A549 (cell line): ENCODE results near the gene SYTL1. TPM values are rescaled to one million over a fixed set of nuclear protein-coding genes. Genes with fewer than 3 reads are reported as not detected.

ENCODE experiments used
- ATAC-seq, 2 experiments: fragments of 200-7000 bp in 1 of 2; fragments of >200 bp in 1 of 2; cut with Nextera tagmentation in 1 of 2; cut with Tn5 transposase in 1 of 2; 3 replicates each; pipeline versions ENCODE4 v1.8.0 to v1.9.1; 2018 to 2020; ENCODE audit warnings: mild to moderate bottlenecking in 1 of 2, moderate library complexity in 1 of 2
- CTCF ChIA-PET: fragments of 300-600 bp; sonication (Branson Sonifier 250); formaldehyde crosslinking; extraction: SDS; loops from one replicate; lab custom pipeline; 2021; ENCODE audit warnings: antibody characterized with exemption, inconsistent platforms; lab: Yijun Ruan, JAX
- POLR2A ChIA-PET: fragments of 350-600 bp; formaldehyde crosslinking; extraction: SDS; loops from one replicate; lab custom pipeline; 2021; ENCODE audit warnings: antibody characterized with exemption, inconsistent platforms; lab: Yijun Ruan, JAX
- DNase-seq, 2 experiments: peaks; one replicate each; pipeline versions ENCODE4 v3.0.0 to v3.0.0-alpha.2; 2011 to 2016; ENCODE audit warnings: low read depth in 1 of 2, low spot score in 1 of 2
- FAIRE-seq: peaks from 2 replicates; lab custom pipeline; 2011; peaks lifted over from hg19 to GRCh38; lab: Jason Lieb, UNC
- H3K27ac ChIP-seq, 2 experiments: fragments of >200 bp; sonication (Bioruptor Twin); formaldehyde crosslinking; 3 replicates each; pipeline ENCODE4 v1.5.1; 2016 to 2017
- H3K4me1 ChIP-seq: fragments of >200 bp; sonication (Bioruptor Twin); formaldehyde crosslinking; 3 replicates; pipeline ENCODE4 v1.6.1; 2016
- H3K4me2 ChIP-seq: fragments of >200 bp; sonication (Bioruptor Twin); formaldehyde crosslinking; 3 replicates; pipeline ENCODE4 v1.6.1; 2016
- H3K4me3 ChIP-seq: fragments of >200 bp; sonication (Bioruptor Twin); formaldehyde crosslinking; 3 replicates; pipeline ENCODE4 v1.5.1; 2016
- H3K9me3 ChIP-seq: fragments of >200 bp; sonication (Bioruptor Twin); formaldehyde crosslinking; 3 replicates; pipeline ENCODE4 v1.6.1; 2016
- ATOH8 ChIP-seq: fragments of 250-450 bp; sonication (Bioruptor Pico); IDR thresholded peaks from 2 replicates; pipeline ENCODE4 v1.5.0; 2020; ENCODE audit warnings: low read depth, mild to moderate bottlenecking, moderate library complexity
- BHLHE40 ChIP-seq: IDR thresholded peaks from 2 replicates; pipeline ENCODE4 v1.6.1; 2012; ENCODE audit warnings: low read depth, low read length, inconsistent platforms
- CHD2 ChIP-seq: fragments of 150-350 bp; IDR thresholded peaks from 2 replicates; pipeline ENCODE4 v1.6.1; 2014; ENCODE audit warnings: low read length; ENCODE audit not compliant: partially characterized antibody
- CHD4 ChIP-seq: fragments of 200-600 bp; sonication (generic); IDR thresholded peaks from 2 replicates; pipeline ENCODE4 v1.6.1; 2016; ENCODE audit warnings: antibody characterized with exemption, mild to moderate bottlenecking, borderline replicate concordance
- EHMT2 ChIP-seq: fragments of 200-600 bp; sonication (generic); IDR thresholded peaks from 2 replicates; pipeline ENCODE4 v1.6.1; 2016; ENCODE audit warnings: antibody characterized with exemption, low read depth, mild to moderate bottlenecking, moderate library complexity
- ESRRA ChIP-seq: fragments of 150-350 bp; IDR thresholded peaks from 2 replicates; pipeline ENCODE4 v1.6.1; 2014; ENCODE audit warnings: mild to moderate bottlenecking, low read length, borderline replicate concordance
- FOSB ChIP-seq: fragments of 250-450 bp; sonication (Bioruptor Pico); IDR thresholded peaks from 2 replicates; pipeline ENCODE4 v1.5.0; 2020; ENCODE audit warnings: mild to moderate bottlenecking, moderate library complexity
- FOSL2 ChIP-seq, 2 experiments: fragments of 450-650 bp in 1 of 2; fragments of >200 bp in 1 of 2; sonication (Bioruptor Twin) in 1 of 2; formaldehyde crosslinking; IDR thresholded peaks; 2 replicates each; pipeline versions ENCODE4 v1.5.0 to v1.6.1; 2016 to 2020; ENCODE audit warnings: mild to moderate bottlenecking in 1 of 2, moderate library complexity in 1 of 2
- FOXS1 ChIP-seq: fragments of 250-450 bp; sonication (Bioruptor Pico); IDR thresholded peaks from 2 replicates; pipeline ENCODE4 v1.5.0; 2020; ENCODE audit warnings: mild to moderate bottlenecking, moderate library complexity
- HDAC2 ChIP-seq: fragments of 200-600 bp; sonication (generic); IDR thresholded peaks from 2 replicates; pipeline ENCODE4 v1.6.1; 2016
- HOXB13 ChIP-seq: fragments of 250-450 bp; sonication (Bioruptor Pico); IDR thresholded peaks from 2 replicates; pipeline ENCODE4 v1.5.0; 2020; ENCODE audit warnings: low read depth, mild to moderate bottlenecking, moderate library complexity
- HOXB5 ChIP-seq: fragments of 250-450 bp; sonication (Bioruptor Pico); IDR thresholded peaks from 2 replicates; pipeline ENCODE4 v1.5.0; 2020; ENCODE audit warnings: mild to moderate bottlenecking, moderate library complexity
- JUNB ChIP-seq: fragments of >200 bp; sonication (Bioruptor Twin); formaldehyde crosslinking; IDR thresholded peaks from 2 replicates; pipeline ENCODE4 v1.6.1; 2016
- KDM1A ChIP-seq: fragments of 200-600 bp; sonication (generic); IDR thresholded peaks from 2 replicates; pipeline ENCODE4 v1.6.1; 2016; ENCODE audit warnings: low read depth, mild to moderate bottlenecking
- KDM5A ChIP-seq: fragments of 200-600 bp; sonication (generic); IDR thresholded peaks from 2 replicates; pipeline ENCODE4 v1.6.1; 2016; ENCODE audit warnings: antibody characterized with exemption, mild to moderate bottlenecking
- MAFK ChIP-seq: fragments of 450-650 bp; IDR thresholded peaks from 2 replicates; pipeline ENCODE4 v1.6.1; 2014; ENCODE audit not compliant: partially characterized antibody
- NFE2L2 ChIP-seq: fragments of 150-350 bp; conservative IDR thresholded peaks from 2 replicates; pipeline ENCODE4 v1.6.1; 2014; ENCODE audit warnings: low read length
- NPAS2 ChIP-seq: fragments of 250-450 bp; sonication (Bioruptor Pico); IDR thresholded peaks from 2 replicates; pipeline ENCODE4 v1.8.0; 2022; ENCODE audit warnings: mild to moderate bottlenecking, moderate library complexity, borderline replicate concordance
- NR3C1 ChIP-seq: fragments of >200 bp; sonication (Bioruptor Twin); formaldehyde crosslinking; IDR thresholded peaks from 3 replicates; pipeline ENCODE4 v1.6.1; 2017
- PBX3 ChIP-seq: IDR thresholded peaks from 2 replicates; pipeline ENCODE4 v1.6.1; 2012
- PHF8 ChIP-seq: fragments of 200-600 bp; sonication (generic); IDR thresholded peaks from 2 replicates; pipeline ENCODE4 v1.6.1; 2016; ENCODE audit warnings: low read depth, mild to moderate bottlenecking, antibody characterized with exemption, moderate library complexity, borderline replicate concordance
- POLR2A ChIP-seq: IDR thresholded peaks from 2 replicates; pipeline ENCODE4 v1.6.1; 2012; ENCODE audit warnings: mild to moderate bottlenecking, low read length
- RARB ChIP-seq: fragments of 250-450 bp; sonication (Bioruptor Pico); IDR thresholded peaks from 2 replicates; pipeline ENCODE4 v1.8.0; 2021; ENCODE audit warnings: mild to moderate bottlenecking, moderate library complexity
- RCOR1 ChIP-seq: fragments of 150-350 bp; IDR thresholded peaks from 2 replicates; pipeline ENCODE4 v1.6.1; 2014; ENCODE audit warnings: antibody characterized with exemption, low read length, low read depth
- RNF2 ChIP-seq: fragments of 200-600 bp; sonication (generic); IDR thresholded peaks from 2 replicates; pipeline ENCODE4 v1.6.1; 2016; ENCODE audit warnings: low read depth, mild to moderate bottlenecking, antibody characterized with exemption, moderate library complexity, borderline replicate concordance
- SMC3 ChIP-seq: fragments of >200 bp; sonication (Bioruptor Twin); formaldehyde crosslinking; IDR thresholded peaks from 3 replicates; pipeline ENCODE4 v1.6.1; 2018; ENCODE audit warnings: inconsistent platforms
- SREBF2 ChIP-seq: fragments of 450-650 bp; IDR thresholded peaks from 2 replicates; pipeline ENCODE4 v1.6.1; 2014; ENCODE audit warnings: mild to moderate bottlenecking, moderate library complexity
- TP53 ChIP-seq: fragments of 250-450 bp; sonication (Bioruptor Pico); IDR thresholded peaks from 2 replicates; pipeline ENCODE4 v1.5.0; 2021; ENCODE audit warnings: mild to moderate bottlenecking, moderate library complexity
- USF2 ChIP-seq: fragments of 450-650 bp; IDR thresholded peaks from 2 replicates; pipeline ENCODE4 v1.6.1; 2014; ENCODE audit warnings: antibody characterized with exemption
- ZC3H11A ChIP-seq: fragments of 450-650 bp; IDR thresholded peaks from 2 replicates; pipeline ENCODE4 v1.6.1; 2014; ENCODE audit warnings: antibody characterized with exemption, mild to moderate bottlenecking
- ZFP36 ChIP-seq: fragments of 450-650 bp; IDR thresholded peaks from 2 replicates; pipeline ENCODE4 v1.6.1; 2014; ENCODE audit warnings: borderline replicate concordance; ENCODE audit not compliant: partially characterized antibody
- ZSCAN20 ChIP-seq: fragments of 250-450 bp; sonication (Bioruptor Pico); IDR thresholded peaks from 2 replicates; pipeline ENCODE4 v1.8.0; 2022; ENCODE audit warnings: mild to moderate bottlenecking, moderate library complexity
- WGBS: methylation state at CpG from one replicate; pipeline ENCODE4 v1.1.6; 2017; ENCODE audit errors: missing lambda C conversion rate; 5-methylcytosine and 5-hydroxymethylcytosine counted together
- polyA plus RNA-seq, 4 experiments: library from polyadenylated mRNA; depleted of rRNA in 3 of 4; stranded (reverse); fragments of >200 nt; fragmentation: RNase III in 1 of 4; extraction: RNeasy Plus Mini Kit Qiagen cat#74134 plus additional on column Dnase treatment in 1 of 4; gene quantifications; 2 replicates in 3 of 4; 3 replicates in 1 of 4; pipeline ENCODE4 v1.2.3, GENCODE V29; 2011 to 2017

Gene SYTL1
- polyA plus RNA-seq, 2 of the 4 experiments (the other 2 are of a cell fraction), result 0.76 to 0.80 TPM

GRCh38 chr1:27302612-27303011, 39.2 kb upstream of the SYTL1 start (continued):
- TF ChIP-seq ZC3H11A (no peak), RARB (CRISPR knock-in tag) (no peak), ESRRA (no peak), MAFK (no peak), NR3C1 (no peak)
- TF ChIP-seq, all 56 proteins: peak for 0

- Histone ChIP-seq H3K4me2 (no peak overlapping the region), H3K4me3 (no peak overlapping the region), H3K9me3 (no peaks in the 10 kb centered on the region), H3K27ac (no peak overlapping the region), H3K4me1 (peaks cover 22% of the 10 kb centered on the region)
- ATAC-seq, result no peak
- CTCF ChIA-PET, result interaction anchor here (1.6 to 10.6 kb wide), 4 partner anchors 30 to 304 kb away, joined by 3 to 215 read pairs (median 118); partner anchors contain the start of genes AHDC1, CD164L2 and GPR3
- POLR2A ChIA-PET, result no interaction called here
- TF ChIP-seq RNF2 (no peak), CHD2 (no peak), KDM5A (no peak), BHLHE40 (no peak), EHMT2 (no peak), FOXS1 (CRISPR knock-in tag) (no peak), ATOH8 (CRISPR knock-in tag) (no peak), CHD4 (no peak), RARB (CRISPR knock-in tag) (no peak), ZSCAN20 (CRISPR knock-in tag) (no peak), FOSL2 (IDR thresholded peaks at IDR 0.05) (no peak), FOSL2 (CRISPR knock-in tag; IDR thresholded peaks at IDR 0.05) (no peak), USF2 (no peak), KDM1A (no peak), HOXB13 (CRISPR knock-in tag) (no peak)
- WGBS, result 92% methylated on average over 14 of the region's 15 CpGs
- FAIRE-seq, result no peak
- no peak for DNase-seq
These were observed 38.3 kb upstream of the SYTL1 start for GRCh38 chr1:27303509-27303908.

- no peak for FAIRE-seq
- no peaks in the 10 kb centered on the region for H3K4me1 ChIP-seq
These were observed 35.8 kb upstream of the SYTL1 start for GRCh38 chr1:27306071-27306470.

More at GRCh38 chr1:27306071-27306470, 35.8 kb upstream of the SYTL1 start:
- ATAC-seq (no peak), DNase-seq (no peak)
- H3K4me3 ChIP-seq, result no peak overlapping the region
- ChIA-PET CTCF (interaction anchor here (1.0 to 3.0 kb wide), 6 partner anchors 9 to 302 kb away, joined by 3 to 15 read pairs (median 4); no protein-coding TSS in a partner anchor), POLR2A (no interaction called here)
- TF ChIP-seq ATOH8 (CRISPR knock-in tag) (no peak), SMC3 (no peak), HOXB5 (no peak), PHF8 (no peak), JUNB (no peak), SREBF2 (no peak), PBX3 (no peak), USF2 (no peak), RNF2 (no peak), HDAC2 (no peak), POLR2A (no peak), KDM5A (no peak), RCOR1 (no peak), NPAS2 (CRISPR knock-in tag) (no peak), TP53 (CRISPR knock-in tag) (no peak), NFE2L2 (no peak), ZFP36 (no peak), FOSB (CRISPR knock-in tag) (no peak)
- H3K9me3 ChIP-seq, result no peaks in the 10 kb centered on the region
- 87% methylated on average over 10 of the region's 11 CpGs for WGBS
- H3K27ac ChIP-seq, result no peak overlapping the region
- no peak overlapping the region for H3K4me2 ChIP-seq
